GM12878 (cell line): ENCODE results near the gene ZIK1. TPM values are rescaled to one million over a fixed set of nuclear protein-coding genes. Genes with fewer than 3 reads are reported as not detected.

Experiments
- CREB1 ChIP-seq: IDR thresholded peaks from 2 replicates; pipeline ENCODE4 v1.6.1; 2012; ENCODE audit warnings: low read depth, mild to moderate bottlenecking, inconsistent platforms
- CTCF ChIP-seq, 3 experiments: IDR thresholded peaks in 2 of 3; conservative IDR thresholded peaks in 1 of 3; 2 replicates each; pipeline ENCODE4 v1.5.1; 2011; ENCODE audit warnings: low read depth in 3 of 3, low read length in 3 of 3, mild to moderate bottlenecking in 3 of 3, control low read depth in 2 of 3, moderate library complexity in 2 of 3, inconsistent platforms in 1 of 3, mixed read lengths in 1 of 3; ENCODE audit not compliant: control insufficient read depth in 2 of 3, insufficient read depth in 1 of 3; ENCODE audit errors: extremely low read depth in 1 of 3
- E2F4 ChIP-seq: IDR thresholded peaks from 2 replicates; pipeline ENCODE4 v1.6.1; 2012; ENCODE audit warnings: low read depth, low read length, improper control_type of control experiment
- EZH2 ChIP-seq: IDR thresholded peaks from 2 replicates; pipeline ENCODE4 v1.6.1; 2012; ENCODE audit warnings: low read depth, mild to moderate bottlenecking, control low read depth, inconsistent platforms, low read length, borderline replicate concordance; ENCODE audit not compliant: control insufficient read depth
- KDM1A ChIP-seq: fragments of 200-600 bp; sonication (generic); IDR thresholded peaks from 2 replicates; pipeline ENCODE4 v1.6.1; 2016; ENCODE audit warnings: borderline replicate concordance
- NBN ChIP-seq: fragments of 450-650 bp; IDR thresholded peaks from 2 replicates; pipeline ENCODE4 v1.6.1; 2016
- NFXL1 ChIP-seq: fragments of 450-650 bp; IDR thresholded peaks from 2 replicates; pipeline ENCODE4 v1.6.1; 2017; ENCODE audit warnings: antibody characterized with exemption, mild to moderate bottlenecking, borderline replicate concordance
- NKRF ChIP-seq: fragments of 450-650 bp; conservative IDR thresholded peaks from 2 replicates; pipeline ENCODE4 v1.6.1; 2017; ENCODE audit warnings: mild to moderate bottlenecking, moderate library complexity
- NR2C1 ChIP-seq: fragments of 450-650 bp; IDR thresholded peaks from 2 replicates; pipeline ENCODE4 v1.6.1; 2017; ENCODE audit warnings: antibody characterized with exemption, mild to moderate bottlenecking, moderate library complexity
- NR2F1 ChIP-seq: fragments of 450-650 bp; conservative IDR thresholded peaks from 2 replicates; pipeline ENCODE4 v1.6.1; 2017; ENCODE audit warnings: mild to moderate bottlenecking
- POLR2AphosphoS2 ChIP-seq: IDR thresholded peaks from 2 replicates; pipeline ENCODE4 v1.6.1; 2011; ENCODE audit warnings: low read depth, mild to moderate bottlenecking, low read length, improper control_type of control experiment, moderate library complexity
- POLR2AphosphoS5 ChIP-seq: IDR thresholded peaks from 2 replicates; pipeline ENCODE4 v1.6.1; 2011; ENCODE audit warnings: mild to moderate bottlenecking, low read length, inconsistent platforms
- RELA ChIP-seq: fragments of 450-650 bp; IDR thresholded peaks from 2 replicates; pipeline ENCODE4 v1.8.0; 2014; ENCODE audit warnings: borderline replicate concordance; ENCODE audit not compliant: partially characterized antibody
- SIX5 ChIP-seq: IDR thresholded peaks from 2 replicates; pipeline ENCODE4 v1.6.1; 2011; ENCODE audit warnings: mild to moderate bottlenecking, low read depth, low read length, moderate library complexity; ENCODE audit not compliant: severe bottlenecking
- SMAD1 ChIP-seq: fragments of 450-650 bp; IDR thresholded peaks from 2 replicates; pipeline ENCODE4 v1.6.1; 2018; ENCODE audit warnings: mild to moderate bottlenecking, low read depth; ENCODE audit not compliant: partially characterized antibody
- SMARCA5 ChIP-seq: fragments of 450-650 bp; IDR thresholded peaks from 2 replicates; pipeline ENCODE4 v1.6.1; 2017; ENCODE audit warnings: mild to moderate bottlenecking
- SMC3 ChIP-seq: IDR thresholded peaks from 2 replicates; pipeline ENCODE4 v1.6.1; 2011; ENCODE audit warnings: low read length, improper control_type of control experiment, borderline replicate concordance
- SREBF2 ChIP-seq: IDR thresholded peaks from 2 replicates; pipeline ENCODE4 v1.6.1; 2012; ENCODE audit warnings: mild to moderate bottlenecking, low read length
- STAT1 ChIP-seq: fragments of 450-650 bp; conservative IDR thresholded peaks from 2 replicates; pipeline ENCODE4 v1.6.1; 2014; ENCODE audit warnings: antibody characterized with exemption, mild to moderate bottlenecking
- TARDBP ChIP-seq: IDR thresholded peaks from 2 replicates; pipeline ENCODE4 v1.6.1; 2016; ENCODE audit warnings: borderline replicate concordance
- TCF7 ChIP-seq: IDR thresholded peaks from 2 replicates; pipeline ENCODE4 v1.6.1; 2014; ENCODE audit warnings: antibody characterized with exemption, borderline replicate concordance
- ZBED1 ChIP-seq: IDR thresholded peaks from 2 replicates; pipeline ENCODE4 v1.6.1; 2016; ENCODE audit warnings: borderline replicate concordance
- ZBTB33 ChIP-seq: fragments of 450-650 bp; IDR thresholded peaks from 2 replicates; pipeline ENCODE4 v1.6.1; 2017; ENCODE audit warnings: mild to moderate bottlenecking
- ZNF384 ChIP-seq: IDR thresholded peaks from 2 replicates; pipeline ENCODE4 v1.6.1; 2012; ENCODE audit warnings: low read depth, mild to moderate bottlenecking, low read length, improper control_type of control experiment, borderline replicate concordance
- ZNF622 ChIP-seq: fragments of 450-650 bp; IDR thresholded peaks from 2 replicates; pipeline ENCODE4 v1.6.1; 2017; ENCODE audit warnings: mild to moderate bottlenecking, inconsistent platforms
- polyA plus RNA-seq, 11 experiments: library from polyadenylated mRNA; depleted of rRNA in 4 of 11; unstranded in 6 of 11; stranded (reverse) in 5 of 11; fragments of >200 nt; fragmentation: Nextera tagmentation in 4 of 11; fragmentation: Illumina TruSeq in 1 of 11; extraction: Ambion mirVana in 4 of 11; extraction: Trizol in 1 of 11; gene quantifications; 1 replicate in 1 of 11; 2 replicates in 10 of 11; pipeline versions ENCODE4 v1.2.1 to v1.2.3, GENCODE V29; 2011 to 2016; ENCODE audit warnings: inconsistent platforms in 2 of 11, missing spikeins in 2 of 11, low read depth in 1 of 11
- total RNA-seq, 4 experiments: library from RNA; depleted of rRNA in 3 of 4; stranded (reverse); fragments of >200 nt in 3 of 4; fragmentation: Illumina TruSeq in 1 of 4; extraction: Trizol in 1 of 4; gene quantifications; 2 replicates each; pipeline versions ENCODE4 v1.2.1 to v1.2.3, GENCODE V29; 2013 to 2021

Gene ZIK1
- total and polyA plus RNA-seq, 10 of the 15 experiments (the other 5 are each of a cell fraction or from before 2014, with no cell fraction given): 0.45 to 4.7 (median 2.7) TPM

GRCh38 chr19:57599761-57600383, 15.9 kb downstream of the ZIK1 start, which contains the start of gene ZNF530 (continued):
- no peak for TF ChIP-seq CTCF (IDR thresholded peaks at IDR 0.05 in 2 of 3, conservative IDR thresholded peaks at IDR 0.05 in 1 of 3; ENCODE audit: control insufficient read depth in 2 of 3, extremely low read depth in 1 of 3, insufficient read depth in 1 of 3, low read depth in 3 of 3, low read length in 3 of 3)
- no peak for TF ChIP-seq ZBED1
- TF ChIP-seq TARDBP: 0 out of 2 replicates have a peak, but pooled peaks have one; percentile 79
- peak; percentile 90; the same call in 1 of the 2 replicates for TF ChIP-seq STAT1
- TF ChIP-seq SMARCA5: no peak
- 0 out of 2 replicates have a peak, but pooled peaks have one; percentile 59 for TF ChIP-seq POLR2AphosphoS2
- TF ChIP-seq SREBF2: no peak
- TF ChIP-seq NKRF: peak; percentile 98
- TF ChIP-seq RELA: peak; percentile 52
- 0 out of 2 replicates have a peak, but pooled peaks have one; percentile 24 for TF ChIP-seq NR2F1
- no peak for TF ChIP-seq ZBTB33
- no peak for TF ChIP-seq SMC3
- TF ChIP-seq SMAD1: peak; percentile 98
- no peak for TF ChIP-seq NFXL1
- peak; percentile 22; the same call in 1 of the 2 replicates for TF ChIP-seq TCF7
- TF ChIP-seq EZH2: no peak
- no peak for TF ChIP-seq KDM1A
- TF ChIP-seq NR2C1: peak; percentile 47; the same call in 1 of the 2 replicates
- peak; percentile 82 for TF ChIP-seq POLR2AphosphoS5
- TF ChIP-seq ZNF384: no peak
- no peak for TF ChIP-seq ZNF622
- TF ChIP-seq NBN: 0 out of 2 replicates have a peak, but pooled peaks have one; percentile 34
- TF ChIP-seq E2F4: peak; percentile 85
- peak; percentile 92 for TF ChIP-seq SIX5
- TF ChIP-seq CREB1: peak; percentile 67; the same call in 1 of the 2 replicates
